ENCODE measurements around the gene KRTAP10-6. TPM values are rescaled to one million over a fixed set of nuclear protein-coding genes. Genes with fewer than 3 reads are reported as not detected.
"Not testable (repeated sequence)": the region's sequence is repeated elsewhere in the genome, so short reads cannot be mapped to it uniquely, and the experiment has no call there.

Gene KRTAP10-6
- total RNA-seq = not detected

DNA sequence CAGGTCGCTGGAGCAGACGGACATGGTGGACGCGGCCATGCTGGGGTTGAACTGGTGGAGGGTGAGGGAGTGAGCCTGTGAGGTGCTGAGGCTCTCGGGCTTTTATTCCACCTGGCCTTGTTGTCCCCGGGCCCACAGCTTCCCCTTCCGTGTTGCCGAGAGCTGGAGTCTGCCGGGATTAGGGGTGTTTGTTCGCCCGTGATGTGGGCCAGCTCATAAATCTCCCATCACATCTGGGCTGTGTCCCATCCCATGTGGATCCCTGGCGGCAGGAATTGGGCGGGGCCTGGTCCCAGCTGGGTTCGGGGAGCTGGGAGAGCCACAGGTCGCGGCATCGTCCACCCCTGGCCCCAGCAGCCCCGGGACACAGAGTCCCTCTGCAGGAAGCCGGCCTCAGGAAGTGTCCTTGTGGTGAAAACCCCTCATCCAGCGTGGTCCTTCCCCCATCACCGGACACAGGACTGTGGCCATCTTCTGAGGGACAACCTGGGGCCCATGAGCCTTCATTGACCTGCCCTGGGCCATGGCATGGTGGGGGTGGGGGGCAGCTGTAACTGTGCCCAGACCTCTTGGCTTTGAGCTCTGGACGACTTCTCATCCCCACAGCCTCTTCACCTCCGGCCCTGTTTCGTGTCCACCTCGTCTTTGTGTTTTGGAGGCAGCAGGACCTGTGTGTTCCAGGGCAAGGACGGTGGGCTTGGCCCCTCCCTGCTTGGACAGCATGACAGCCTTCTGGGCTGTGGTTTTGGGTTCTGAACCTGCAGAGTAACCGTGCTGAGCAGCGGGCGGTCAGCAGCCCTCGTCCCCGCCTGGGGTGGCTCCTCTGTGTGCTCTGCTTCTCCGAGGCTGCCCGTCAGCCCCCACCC lies at the start of gene KRTAP10-6:
Gene KRTAP10-6 (minus strand): TSS at position 60 of the 866 bp plus-strand sequence. CDS start 21 bp downstream, at position 39.
- ATAC-seq (no peak), DNase-seq (ENCODE audit: low spot score in 2 of 2) (peak in 1 of 2 donors; percentile 31)
- no peaks in the 10 kb centered on the region for H3K36me3 Mint-ChIP-seq
- peak within 1 kb of the TSS in 1 of 2 donors; percentile 77 for H3K27ac Mint-ChIP-seq
- H3K9me3 Mint-ChIP-seq = no peaks in the 10 kb centered on the region

DNA sequence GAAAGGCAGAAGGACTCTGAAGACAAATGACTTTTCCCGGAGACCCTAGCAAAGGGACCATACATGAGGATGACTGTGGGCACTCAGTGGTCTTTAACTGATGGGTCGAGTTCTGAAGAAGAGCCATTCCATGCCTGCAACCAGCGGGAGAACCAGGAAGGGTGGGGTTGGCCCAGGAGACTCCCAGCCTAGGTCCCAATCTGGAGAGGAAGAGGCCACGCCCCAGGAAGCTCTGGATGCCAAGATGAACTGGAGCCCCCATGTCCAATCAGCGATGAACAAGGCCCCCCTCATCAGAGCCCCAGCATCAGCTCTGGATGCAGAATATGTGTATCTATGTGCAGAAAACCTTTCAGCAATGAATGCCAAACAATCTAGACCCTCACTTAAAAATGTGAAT lies 48.5 kb upstream of the KRTAP10-6 start:
- H3K9me3 Mint-ChIP-seq = peaks cover 33 to 41% of the 10 kb centered on the region in 2 donors
- DNase-seq (ENCODE audit: low spot score in 2 of 2) (no peak), ATAC-seq (no peak)
- H3K36me3 Mint-ChIP-seq = peaks cover 34 to 40% of the 10 kb centered on the region in 2 donors
- no peak overlapping the region for H3K27ac Mint-ChIP-seq

GRCh38 chr21:44639331-44639655 lies 47.0 kb upstream of the KRTAP10-6 start:
- H3K36me3 Mint-ChIP-seq = peaks cover 25% of the 10 kb centered on the region in 2 donors
- H3K9me3 Mint-ChIP-seq = peaks cover 24 to 32% of the 10 kb centered on the region in 2 donors
- DNase-seq (ENCODE audit: low spot score in 2 of 2) (no peak), ATAC-seq (no peak)
- no peak overlapping the region for H3K27ac Mint-ChIP-seq

DNA sequence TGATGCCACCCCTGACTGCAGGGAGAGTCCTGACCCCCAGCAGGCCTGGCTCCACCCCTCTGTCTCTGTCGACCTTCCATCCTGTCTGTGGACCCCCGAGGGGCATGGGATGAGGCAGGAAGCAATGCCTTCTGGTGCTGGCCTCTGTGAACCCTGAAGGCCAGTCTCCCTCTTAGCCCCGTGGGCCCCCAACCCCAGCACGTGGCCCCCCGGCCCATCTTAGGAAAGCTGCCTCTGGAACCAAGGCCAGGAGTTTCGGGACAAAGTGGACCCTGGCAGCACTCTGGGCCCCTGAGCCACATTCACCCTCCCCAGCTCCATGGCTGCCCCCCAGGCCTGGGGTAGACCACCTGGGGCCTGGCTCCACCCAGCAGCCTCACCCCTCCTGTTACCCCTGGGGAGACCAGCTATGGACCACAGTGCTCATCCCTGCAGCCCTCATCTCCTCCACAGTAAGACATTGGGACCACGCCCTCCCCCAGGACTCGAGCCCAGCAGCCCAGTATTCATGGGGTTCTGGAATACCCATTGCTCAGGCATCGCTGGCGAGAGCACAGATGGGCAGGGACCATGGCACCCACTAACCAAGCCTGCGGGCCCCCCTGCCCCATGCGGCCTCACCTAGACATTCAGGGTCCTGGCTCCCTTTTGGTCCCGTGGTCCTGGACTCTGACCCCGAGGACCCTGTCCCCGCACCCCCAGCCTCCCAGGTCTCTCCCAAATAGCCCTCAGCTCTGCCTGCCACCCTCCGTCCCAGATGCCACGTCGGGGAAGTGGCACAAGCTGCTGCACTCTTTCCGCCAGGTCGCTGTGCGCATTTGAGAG lies 46.4 kb upstream of the KRTAP10-6 start:
- Mint-ChIP-seq H3K9me3 (peaks cover 24 to 28% of the 10 kb centered on the region in 2 donors), H3K36me3 (peaks cover 19 to 25% of the 10 kb centered on the region in 2 donors)
- H3K27ac Mint-ChIP-seq; ATAC-seq; DNase-seq (ENCODE audit: low spot score in 2 of 2): not testable (repeated sequence)

DNA sequence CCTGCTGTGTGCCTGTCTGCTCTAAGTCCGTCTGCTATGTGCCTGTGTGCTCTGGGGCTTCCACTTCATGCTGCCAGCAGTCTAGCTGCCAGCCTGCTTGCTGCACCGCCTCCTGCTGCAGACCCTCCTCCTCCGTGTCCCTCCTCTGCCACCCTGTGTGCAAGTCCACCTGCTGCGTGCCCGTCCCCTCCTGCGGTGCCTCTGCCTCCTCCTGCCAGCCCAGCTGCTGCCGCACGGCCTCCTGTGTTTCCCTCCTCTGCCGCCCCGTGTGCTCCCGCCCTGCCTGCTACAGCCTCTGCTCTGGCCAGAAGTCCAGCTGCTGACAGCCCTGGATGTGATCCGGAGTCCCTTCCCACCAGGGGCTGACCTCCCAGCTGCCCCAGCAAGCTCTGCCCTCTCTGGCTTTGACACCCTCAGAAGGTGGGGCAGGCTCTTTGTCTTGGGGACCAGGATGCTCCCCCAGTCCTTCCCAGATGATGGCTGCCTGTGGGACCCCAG lies 45.6 kb upstream of the KRTAP10-6 start:
- not testable (repeated sequence) for DNase-seq (ENCODE audit: low spot score in 2 of 2); H3K27ac Mint-ChIP-seq; ATAC-seq
- H3K9me3 Mint-ChIP-seq = peaks cover 17 to 25% of the 10 kb centered on the region in 2 donors
- H3K36me3 Mint-ChIP-seq = peaks cover 11 to 17% of the 10 kb centered on the region in 2 donors

- peaks cover 8 to 14% of the 10 kb centered on the region in 2 donors for H3K36me3 Mint-ChIP-seq
- peaks cover 14 to 25% of the 10 kb centered on the region in 2 donors for H3K9me3 Mint-ChIP-seq
- no peak for DNase-seq (ENCODE audit: low spot score in 2 of 2)
- no peak for ATAC-seq
- no peak within 1 kb of the TSS for H3K27ac Mint-ChIP-seq
These were observed 44.9 kb upstream of the KRTAP10-6 start, which contains the start of gene KRTAP10-10 for GRCh38 chr21:44637018-44637850. TSS of gene KRTAP10-10 (plus strand) at chr21:44637356. CDS start at chr21:44637418, 62 bp downstream.

- Mint-ChIP-seq H3K27ac (no peak overlapping the region), H3K9me3 (peaks cover 20 to 28% of the 10 kb centered on the region in 2 donors), H3K36me3 (peaks cover 11 to 13% of the 10 kb centered on the region in 2 donors)
- no peak for DNase-seq (ENCODE audit: low spot score in 2 of 2)
- no peak for ATAC-seq
These were observed 44.1 kb upstream of the KRTAP10-6 start for GRCh38 chr21:44636209-44637017.

DNA sequence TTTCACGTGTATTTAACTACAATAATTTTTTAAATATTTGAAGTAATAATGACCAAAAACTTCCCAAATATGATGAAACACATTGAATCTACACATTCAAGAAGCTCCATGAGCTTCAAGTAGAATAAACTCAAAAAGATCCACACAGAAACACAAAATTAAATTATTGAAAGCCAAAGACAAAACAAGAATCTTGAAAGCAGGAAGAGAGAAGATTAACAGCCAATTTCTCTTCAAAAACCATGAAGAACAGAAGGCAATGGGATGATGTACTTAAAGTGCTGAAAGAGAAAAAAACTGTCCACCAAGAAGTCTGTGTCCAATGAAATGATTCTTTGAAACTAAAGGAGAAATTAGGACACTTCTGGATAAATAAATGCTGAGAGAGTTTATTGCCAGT lies 39.8 kb upstream of the KRTAP10-6 start:
- H3K9me3 Mint-ChIP-seq = peaks cover 27 to 35% of the 10 kb centered on the region in 2 donors
- no peak overlapping the region for H3K27ac Mint-ChIP-seq
- no peak for ATAC-seq

DNA sequence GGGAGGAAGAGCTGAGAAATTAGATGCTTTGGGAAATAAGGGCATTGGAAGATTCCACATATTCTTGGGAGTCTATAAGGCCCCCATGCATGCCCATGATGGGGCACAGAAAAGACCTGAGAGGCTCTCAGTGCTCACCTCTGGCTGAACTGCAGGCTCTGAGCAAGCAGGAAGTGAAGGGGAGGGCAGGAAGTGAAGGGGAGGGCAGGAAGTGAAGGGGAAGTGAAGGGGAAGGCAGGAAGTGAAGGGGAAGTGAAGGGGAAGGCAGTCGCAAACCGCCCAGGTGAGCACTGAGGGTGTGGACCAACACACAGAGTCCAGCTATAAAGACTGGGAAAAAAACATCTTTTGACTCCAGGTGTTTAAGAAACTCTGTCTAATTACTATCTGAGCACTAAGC lies 38.1 kb upstream of the KRTAP10-6 start:
- peaks cover 27 to 35% of the 10 kb centered on the region in 2 donors for H3K9me3 Mint-ChIP-seq
- no peak for DNase-seq (ENCODE audit: low spot score in 2 of 2)
- peaks cover 19 to 24% of the 10 kb centered on the region in 2 donors for H3K36me3 Mint-ChIP-seq
- H3K27ac Mint-ChIP-seq = peak overlapping the region in 1 of 2 donors; percentile 66
- no peak for ATAC-seq

More for the DNA sequence above, 39.8 kb upstream of the KRTAP10-6 start:
- H3K36me3 Mint-ChIP-seq = peaks cover 19 to 24% of the 10 kb centered on the region in 2 donors
- no peak for DNase-seq (ENCODE audit: low spot score in 2 of 2)

GRCh38 chr21:44628707-44629391 lies 36.5 kb upstream of the KRTAP10-6 start:
- Mint-ChIP-seq H3K27ac (no peak overlapping the region), H3K36me3 (peaks cover 24 to 36% of the 10 kb centered on the region in 2 donors), H3K9me3 (peaks cover 30 to 47% of the 10 kb centered on the region in 2 donors)
- no peak for DNase-seq (ENCODE audit: low spot score in 2 of 2)
- no peak for ATAC-seq

DNA sequence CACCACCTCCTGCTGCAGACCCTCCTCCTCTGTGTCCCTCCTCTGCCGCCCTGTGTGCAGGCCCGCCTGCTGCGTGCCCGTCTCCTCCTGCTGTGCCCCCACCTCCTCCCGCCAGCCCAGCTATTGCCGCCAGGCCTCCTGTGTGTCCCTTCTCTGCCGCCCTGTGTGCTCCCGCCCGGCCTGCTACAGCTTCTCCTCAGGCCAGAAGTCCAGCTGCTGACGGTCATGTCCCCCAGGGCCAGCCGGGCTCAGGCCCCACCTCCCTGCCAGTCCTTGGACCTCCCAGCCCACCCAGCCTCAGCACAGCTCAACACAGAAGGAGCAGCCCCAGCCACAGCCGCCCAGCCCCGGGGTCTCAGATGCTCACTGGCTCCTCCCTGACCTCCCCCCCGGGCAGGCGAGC lies 35.5 kb upstream of the KRTAP10-6 start:
- not testable (repeated sequence) for H3K27ac Mint-ChIP-seq; ATAC-seq; DNase-seq (ENCODE audit: low spot score in 2 of 2)
- Mint-ChIP-seq H3K9me3 (peaks cover 36 to 51% of the 10 kb centered on the region in 2 donors), H3K36me3 (peaks cover 31 to 45% of the 10 kb centered on the region in 2 donors)

DNA sequence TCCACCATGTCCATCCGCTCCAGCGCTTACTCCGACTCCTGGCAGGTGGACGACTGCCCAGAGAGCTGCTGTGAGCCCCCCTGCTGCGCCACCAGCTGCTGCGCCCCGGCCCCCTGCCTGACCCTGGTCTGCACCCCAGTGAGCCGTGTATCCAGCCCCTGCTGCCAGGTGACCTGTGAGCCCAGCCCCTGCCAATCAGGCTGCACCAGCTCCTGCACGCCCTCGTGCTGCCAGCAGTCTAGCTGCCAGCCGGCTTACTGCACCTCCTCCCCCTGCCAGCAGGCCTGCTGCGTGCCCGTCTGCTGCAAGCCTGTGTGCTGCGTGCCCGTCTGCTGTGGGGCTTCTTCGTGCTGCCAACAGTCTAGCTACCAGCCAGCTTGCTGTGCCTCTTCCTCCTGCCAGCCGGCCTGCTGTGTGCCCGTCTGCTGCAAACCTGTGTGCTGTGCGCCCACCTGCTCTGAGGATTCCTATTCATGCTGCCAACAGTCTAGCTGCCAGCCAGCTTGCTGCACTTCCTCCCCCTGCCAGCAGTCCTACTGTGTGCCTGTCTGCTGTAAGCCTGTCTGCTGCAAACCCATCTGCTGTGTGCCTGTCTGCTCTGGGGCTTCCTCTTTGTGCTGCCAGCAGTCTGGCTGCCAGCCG lies 35.0 kb upstream of the KRTAP10-6 start:
- ATAC-seq; H3K27ac Mint-ChIP-seq; DNase-seq (ENCODE audit: low spot score in 2 of 2): not testable (repeated sequence)
- H3K36me3 Mint-ChIP-seq = peaks cover 37 to 51% of the 10 kb centered on the region in 2 donors
- peaks cover 42 to 53% of the 10 kb centered on the region in 2 donors for H3K9me3 Mint-ChIP-seq

GRCh38 chr21:44626673-44627143 lies 34.4 kb upstream of the KRTAP10-6 start, which contains the start of gene KRTAP10-9:
TSS of gene KRTAP10-9 (plus strand) at chr21:44627093. CDS start at chr21:44627172, 79 bp downstream.
- DNase-seq (ENCODE audit: low spot score in 2 of 2) (no peak), ATAC-seq (no peak)
- H3K36me3 Mint-ChIP-seq = peaks cover 38 to 50% of the 10 kb centered on the region in 2 donors
- H3K27ac Mint-ChIP-seq = no peak within 1 kb of the TSS
- peaks cover 38 to 49% of the 10 kb centered on the region in 2 donors for H3K9me3 Mint-ChIP-seq

- Mint-ChIP-seq H3K27ac (no peak overlapping the region), H3K9me3 (peaks cover 35 to 44% of the 10 kb centered on the region in 2 donors), H3K36me3 (peaks cover 38 to 45% of the 10 kb centered on the region in 2 donors)
- DNase-seq (ENCODE audit: low spot score in 2 of 2) = no peak
- ATAC-seq = no peak
These were observed 34.0 kb upstream of the KRTAP10-6 start for GRCh38 chr21:44626262-44626661.

Data from activated naive CD4-positive, alpha-beta T cell treated with anti-CD3 and anti-CD28 coated beads, Interleukin-2, amount 50 U/mL, for 72 hours (primary cell).